ENCODE measurements around the gene CXorf51B.
"Not testable (repeated sequence)": the region's sequence is repeated elsewhere in the genome, so short reads cannot be mapped to it uniquely, and the experiment has no call there.

CXorf51B gene

GRCh38 chrX:146809471-146809870, at the start of gene CXorf51B:
TSS of gene CXorf51B (plus strand) at chrX:146809771. CDS start at chrX:146809792, 21 bp downstream.
- not testable (repeated sequence) for DNase-seq

- not testable (repeated sequence) for DNase-seq
Observed at GRCh38 chrX:146814644-146815043, 5.1 kb downstream of the CXorf51B start, which contains the start of gene CXorf51A. TSS of gene CXorf51A (minus strand) at chrX:146814744. CDS start at chrX:146814723, 21 bp downstream.

DNA sequence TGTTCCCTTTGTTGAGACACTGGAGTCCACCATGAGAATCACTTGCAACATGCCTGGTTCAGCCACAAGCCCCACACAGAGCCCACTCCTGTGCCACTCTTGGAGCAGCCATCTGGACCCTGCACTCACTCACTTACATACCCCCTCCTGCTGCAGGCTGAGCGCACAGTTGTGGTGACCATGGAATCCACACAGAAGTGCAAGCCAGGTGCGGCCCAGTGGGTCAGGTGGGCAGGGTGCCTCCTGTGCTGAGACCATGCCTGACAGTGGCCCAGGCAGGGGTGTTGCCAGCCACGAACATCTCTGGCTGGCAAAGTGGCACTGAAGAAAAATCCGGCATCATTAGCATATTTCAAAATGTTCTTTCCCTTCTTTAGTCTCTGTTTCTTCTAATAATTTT, 22.4 kb downstream of the CXorf51B start:
- DNase-seq, result no peak

- no peak for DNase-seq
Observed at GRCh38 chrX:146854281-146854680, 44.7 kb downstream of the CXorf51B start.
